NCI-H2081 treated with DMSO at 0.1 percent for 48 hours (cell line): Measurements from ENCODE around the gene ALDH9A1.
"Not testable (repeated sequence)": the region's sequence is repeated elsewhere in the genome, so short reads cannot be mapped to it uniquely, and the experiment has no call there.

Experiments used
- DNase-seq: peaks from one replicate; lab custom pipeline; 2025; lab: John Stamatoyannopoulos, UW

Gene ALDH9A1

DNA sequence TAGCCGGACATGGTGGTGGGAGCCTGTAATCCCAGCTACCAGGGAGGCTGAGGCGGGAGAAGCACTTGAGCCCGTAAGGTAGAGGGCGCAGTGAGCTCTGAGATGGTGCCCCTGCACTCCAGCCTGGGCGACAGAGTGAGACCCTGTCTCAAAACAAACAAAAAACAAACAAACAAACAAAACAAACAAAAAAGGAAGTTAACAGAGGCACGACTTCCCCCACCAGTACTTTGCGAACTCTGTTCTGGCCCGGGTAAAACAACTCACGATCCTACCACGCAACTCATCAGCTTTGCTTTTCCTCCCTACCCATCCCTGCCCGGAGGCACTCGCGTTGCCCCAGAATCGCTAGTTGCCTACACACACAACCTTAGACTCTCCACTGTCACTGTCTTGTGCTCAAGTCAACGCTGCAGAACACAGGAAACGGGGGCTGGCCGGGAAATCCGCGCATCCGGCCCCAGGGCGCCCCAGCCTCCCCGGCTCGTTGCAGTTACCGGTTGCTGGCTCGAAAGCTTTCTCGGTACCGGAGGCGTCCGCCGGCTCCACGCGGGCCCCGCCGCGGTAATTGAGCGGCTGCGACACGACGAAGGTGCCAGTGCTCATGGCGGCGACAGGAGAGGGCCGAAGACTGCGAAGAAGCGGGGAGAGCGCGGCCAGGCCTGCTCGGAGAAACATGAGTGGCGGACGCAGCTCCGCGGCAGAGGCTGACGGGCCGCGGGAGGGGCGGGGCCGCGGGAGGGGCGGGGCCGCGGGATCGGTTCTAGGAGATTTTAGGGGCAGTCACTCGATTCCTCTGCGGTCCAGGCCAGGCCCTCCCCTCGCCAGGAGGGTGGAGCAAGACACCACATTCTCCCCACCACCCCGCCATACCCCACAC is at the start of gene ALDH9A1:
ALDH9A1 (minus strand) TSS at position 682 of the 880 bp plus-strand sequence; CDS start at position 678, 4 bp downstream.
- peak; percentile 53 for DNase-seq

- no peak for DNase-seq
Measured at GRCh38 chr1:165747632-165748447, 49.5 kb upstream of the ALDH9A1 start.

DNA sequence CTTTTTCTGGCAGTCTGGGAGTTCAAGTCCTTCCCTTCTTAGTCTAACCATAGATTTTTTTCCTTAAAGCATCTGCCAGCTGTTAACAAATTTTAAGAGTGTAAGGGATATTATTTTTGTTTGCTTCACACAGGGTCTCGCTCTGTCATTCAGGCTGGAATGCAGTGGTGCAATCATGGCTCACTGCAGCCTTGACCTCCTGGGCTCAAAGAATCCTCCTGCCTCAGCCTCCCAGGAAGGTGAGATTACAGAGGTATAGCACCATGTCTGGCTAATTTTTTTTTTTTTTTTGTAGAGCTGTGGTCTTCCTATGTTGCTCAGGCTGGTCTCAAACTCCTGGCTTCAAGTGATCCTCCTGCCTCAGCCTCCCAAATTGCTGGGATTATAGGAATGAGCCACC is 46.6 kb upstream of the ALDH9A1 start:
- DNase-seq: not testable (repeated sequence)

GRCh38 chr1:165742194-165742593 is 43.8 kb upstream of the ALDH9A1 start:
- DNase-seq: no peak

GRCh38 chr1:165738794-165739193 is 40.4 kb upstream of the ALDH9A1 start:
- DNase-seq: no peak

DNA sequence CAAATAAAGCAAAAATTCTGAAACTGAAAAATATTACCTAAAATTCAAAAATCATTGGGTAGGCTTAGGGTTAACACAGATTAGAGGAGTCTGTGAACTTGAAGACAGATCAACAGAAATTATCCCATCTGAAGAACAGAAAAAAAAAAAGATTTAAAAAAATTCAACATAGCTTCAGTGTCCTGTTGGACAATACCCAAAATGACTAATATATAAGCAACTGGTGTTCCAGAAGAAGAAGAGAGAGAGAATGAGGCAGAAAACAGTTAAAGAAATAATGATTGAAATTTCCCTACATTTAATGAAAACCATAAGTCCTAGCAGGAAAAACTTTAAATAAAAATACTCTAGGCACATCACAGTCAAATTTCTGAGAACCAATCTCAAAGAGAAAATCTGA is 38.8 kb upstream of the ALDH9A1 start:
- no peak for DNase-seq

DNA sequence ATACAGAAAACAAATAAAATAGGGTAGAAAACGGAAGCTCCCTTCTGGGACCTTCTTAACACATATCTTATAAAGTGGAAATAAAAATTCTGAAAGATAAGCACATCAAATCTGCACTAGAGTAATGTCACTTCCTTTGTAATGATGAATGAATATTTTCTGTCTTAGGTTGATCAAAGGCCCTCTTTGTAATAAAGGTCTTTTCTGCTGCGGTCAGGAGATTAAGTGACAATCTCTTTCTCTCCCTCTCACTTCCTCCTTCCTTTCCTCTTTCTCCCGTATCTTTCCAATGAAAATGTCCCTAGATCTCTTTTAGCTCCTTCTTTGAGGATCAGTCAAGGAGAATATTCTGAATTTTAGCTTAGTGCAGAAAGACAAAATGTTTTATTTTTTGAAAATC is 36.5 kb upstream of the ALDH9A1 start:
- DNase-seq: no peak

DNA sequence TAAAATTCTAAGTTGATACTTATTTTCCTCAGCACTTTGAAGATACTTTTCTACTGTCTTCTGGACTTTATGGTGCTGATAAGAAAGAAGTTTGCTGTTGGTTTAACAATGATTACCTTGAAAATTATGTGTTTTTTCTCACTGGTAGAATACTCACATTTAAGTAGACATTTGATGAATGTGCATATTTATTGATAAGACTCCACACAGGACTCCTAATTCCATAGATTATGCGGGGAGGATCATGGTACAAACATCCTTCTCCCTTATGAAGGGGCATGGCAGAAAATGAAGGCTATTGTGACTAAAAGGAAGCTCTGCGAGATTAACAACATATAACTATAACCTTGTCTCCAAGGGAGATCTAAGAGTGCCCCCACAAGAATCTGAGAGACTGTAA is 28.5 kb upstream of the ALDH9A1 start:
- DNase-seq: no peak

- no peak for DNase-seq
Measured at GRCh38 chr1:165726169-165726568, 27.8 kb upstream of the ALDH9A1 start.

DNA sequence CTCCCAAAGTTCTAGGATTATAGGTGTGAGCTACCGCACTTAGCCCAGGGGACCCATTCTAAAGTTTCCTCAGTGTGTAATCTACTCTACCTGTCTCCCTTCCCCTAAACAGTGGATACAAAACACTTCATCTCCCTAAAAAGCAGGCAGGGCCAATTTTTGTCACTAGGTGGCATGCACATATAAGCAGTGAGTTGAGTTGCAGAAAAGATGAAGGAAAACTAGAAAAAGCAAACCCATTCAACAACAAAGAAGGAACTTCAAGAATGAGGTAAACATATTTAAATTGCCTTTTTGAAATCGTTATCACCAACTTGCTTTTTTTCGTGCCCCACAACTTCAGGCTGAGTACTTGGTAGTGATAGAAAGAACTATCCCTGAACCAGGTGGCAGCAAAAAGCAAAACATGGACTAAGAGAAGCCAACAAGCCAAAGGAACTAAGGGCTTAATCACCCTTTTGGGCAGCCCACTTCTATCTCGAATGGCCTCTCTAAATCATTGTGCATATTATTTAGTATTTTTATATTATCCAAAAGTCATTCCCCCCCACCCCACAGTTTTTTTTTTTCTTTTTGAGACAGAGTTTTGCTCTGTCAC is 19.7 kb upstream of the ALDH9A1 start:
- DNase-seq: no peak

GRCh38 chr1:165716265-165717051 is 18.1 kb upstream of the ALDH9A1 start:
- not testable (repeated sequence) for DNase-seq

GRCh38 chr1:165712764-165713163 is 14.4 kb upstream of the ALDH9A1 start:
- no peak for DNase-seq

DNA sequence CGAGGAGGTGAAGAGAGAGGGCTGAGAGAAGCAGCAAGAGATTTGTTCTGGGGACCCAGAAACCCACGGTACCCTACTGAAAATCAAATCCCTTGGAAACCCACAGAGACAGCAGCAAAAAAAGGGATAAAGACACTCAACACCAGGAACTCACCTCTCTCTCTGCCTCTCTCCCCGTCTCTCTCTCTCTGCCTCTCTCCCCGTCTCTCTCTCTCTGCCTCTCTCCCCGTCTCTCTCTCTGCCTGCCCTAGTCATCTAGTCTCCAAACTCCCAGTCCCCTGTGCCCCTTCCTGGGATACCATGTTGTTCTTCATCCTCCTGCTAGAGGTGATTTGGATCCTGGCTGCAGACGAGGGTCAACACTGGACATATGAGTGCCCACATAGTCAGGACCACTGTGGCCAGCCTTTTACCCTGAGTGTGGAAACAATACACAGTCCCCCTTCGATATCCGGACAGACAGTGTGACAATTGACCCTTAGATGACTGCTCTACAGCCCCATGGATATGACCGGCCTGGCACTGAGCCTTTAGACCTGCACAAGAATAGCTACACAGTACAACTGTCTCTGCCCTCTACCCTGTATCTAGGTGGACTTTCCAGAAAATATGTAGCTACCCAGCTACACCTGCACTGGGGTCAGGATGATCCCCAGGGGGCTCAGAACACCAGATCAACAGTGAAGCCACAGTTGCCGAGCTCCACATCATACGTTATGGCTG is 9.8 kb upstream of the ALDH9A1 start:
- DNase-seq: no peak

GRCh38 chr1:165703648-165704047 is 5.3 kb upstream of the ALDH9A1 start:
- DNase-seq: no peak

DNA sequence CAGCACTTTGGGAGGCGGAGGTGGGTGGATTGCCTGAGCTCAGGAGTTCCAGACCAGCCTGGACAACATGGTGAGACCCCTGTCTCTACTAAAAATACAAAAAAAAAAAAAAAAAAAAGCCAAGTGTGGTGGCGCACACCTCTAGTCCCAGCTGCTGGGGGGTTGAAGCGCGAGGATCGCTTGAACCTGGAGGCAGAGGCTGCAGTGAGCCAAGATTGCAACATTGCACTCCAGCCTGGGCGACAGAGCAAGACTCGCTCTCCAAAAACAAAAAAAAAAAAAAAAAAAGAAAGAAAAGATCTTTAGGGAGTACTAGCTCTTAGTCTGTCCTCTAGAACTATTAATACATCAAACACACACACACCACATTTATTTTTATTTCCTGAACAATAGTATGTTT is 3.6 kb upstream of the ALDH9A1 start:
- DNase-seq: not testable (repeated sequence)

- DNase-seq: no peak
Measured at GRCh38 chr1:165699577-165699976, 1.2 kb upstream of the ALDH9A1 start.

GRCh38 chr1:165698761-165699052 is 345 bp upstream of the ALDH9A1 start:
- DNase-seq: no peak

GRCh38 chr1:165697491-165697880 is 876 bp downstream of the ALDH9A1 start:
- no peak for DNase-seq

- no peak for DNase-seq
Measured at GRCh38 chr1:165696625-165697100, 1.7 kb downstream of the ALDH9A1 start.

DNA sequence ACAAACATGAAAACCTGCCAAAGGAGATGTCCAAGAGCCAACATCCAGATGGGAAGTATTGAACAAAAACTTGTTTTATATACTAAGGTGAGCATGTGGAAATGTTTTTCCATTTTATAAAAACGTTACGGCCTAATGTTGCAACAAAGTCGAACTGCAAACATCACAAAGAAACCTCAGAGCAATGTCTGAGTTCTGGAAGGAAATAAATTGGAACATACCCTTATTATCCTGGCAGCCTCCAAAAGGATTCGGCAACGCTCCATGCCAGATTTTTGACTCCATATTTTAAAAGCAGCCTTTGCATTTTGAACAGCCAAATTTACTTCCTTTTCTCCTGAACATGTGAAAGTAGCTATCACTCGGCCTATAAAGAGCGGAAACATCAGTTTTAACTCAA is 3.3 kb downstream of the ALDH9A1 start:
- DNase-seq: no peak

DNA sequence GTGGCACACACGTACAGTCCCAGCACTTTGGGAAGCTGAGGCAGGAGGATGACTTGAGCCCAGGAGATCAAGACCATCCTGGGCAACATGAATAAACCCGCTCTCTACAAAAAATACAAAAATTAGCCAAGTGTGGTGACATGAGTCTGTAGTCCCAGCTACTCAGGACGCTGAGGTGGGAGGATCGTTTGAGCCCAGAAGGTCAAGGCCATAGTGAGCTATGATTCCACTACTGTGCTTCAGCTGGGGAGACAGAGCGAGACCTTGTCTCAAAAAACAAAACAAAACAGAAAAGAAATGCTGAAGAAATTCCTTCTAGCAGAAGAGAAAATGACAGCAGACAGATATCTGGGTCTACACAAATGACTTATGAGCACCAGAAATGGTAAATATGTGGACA is 10.3 kb downstream of the ALDH9A1 start:
- no peak for DNase-seq
